Endothelial cell of umbilical vein (primary cell): Measurements from ENCODE around the gene PHAX. TPM values are rescaled to one million over a fixed set of nuclear protein-coding genes. Genes with fewer than 3 reads are reported as not detected.
"Not testable (repeated sequence)": the region's sequence is repeated elsewhere in the genome, so short reads cannot be mapped to it uniquely, and the experiment has no call there.

Experiments
- BruUV-seq: library from RNA; stranded (reverse); fragments of 400-500 nt; replicated peaks from 2 replicates; lab custom pipeline; 2021; lab: Mats Ljungman, UMichigan
- CTCF ChIA-PET: fragments of 300-600, 350-600 bp; sonication (Branson Sonifier 250); formaldehyde crosslinking; loops from one replicate; lab custom pipeline; 2021; ENCODE audit warnings: antibody characterized with exemption, inconsistent platforms; lab: Charles Lee
- POLR2A ChIA-PET: fragments of 300-600, 350-600 bp; sonication (Branson Sonifier 250); formaldehyde crosslinking; loops from one replicate; lab custom pipeline; 2021; ENCODE audit warnings: antibody characterized with exemption, inconsistent platforms; lab: Charles Lee
- DNase-seq: peaks from one replicate; pipeline ENCODE4 v3.0.0-alpha.2; 2011; ENCODE audit warnings: low read depth, low spot score
- FAIRE-seq: peaks from 2 replicates; lab custom pipeline; 2011; peaks lifted over from hg19 to GRCh38; lab: Jason Lieb, UNC
- H2AFZ ChIP-seq: 2 replicates; pipeline ENCODE4 v1.6.0; 2012; ENCODE audit warnings: low read depth, low read length, control low read depth, inconsistent platforms
- H3K27ac ChIP-seq: 2 replicates; pipeline ENCODE4 v1.5.1; 2011; ENCODE audit warnings: low read depth, mild to moderate bottlenecking, control low read depth, low read length, moderate library complexity; ENCODE audit not compliant: insufficient read depth
- H3K27me3 ChIP-seq, 2 experiments: 2 replicates each; pipeline versions ENCODE4 v1.6.0 to v1.6.1; 2011; ENCODE audit warnings: low read length in 2 of 2, mixed read lengths in 1 of 2; ENCODE audit not compliant: control insufficient read depth in 2 of 2, insufficient read depth in 2 of 2
- H3K36me3 ChIP-seq, 2 experiments: 2 replicates in 1 of 2; 3 replicates in 1 of 2; pipeline ENCODE4 v1.5.1; 2011; ENCODE audit warnings: low read length in 2 of 2, mild to moderate bottlenecking in 1 of 2, moderate library complexity in 1 of 2; ENCODE audit not compliant: control insufficient read depth in 2 of 2, insufficient read depth in 2 of 2; ENCODE audit errors: extremely low read depth in 1 of 2
- H3K4me1 ChIP-seq: 3 replicates; pipeline ENCODE4 v1.5.1; 2011; ENCODE audit warnings: mild to moderate bottlenecking, low read length; ENCODE audit not compliant: control insufficient read depth, insufficient read depth; ENCODE audit errors: extremely low read depth
- H3K4me2 ChIP-seq: 2 replicates; pipeline ENCODE4 v1.6.1; 2011; ENCODE audit warnings: low read length, control low read depth, mixed read lengths; ENCODE audit not compliant: insufficient read depth
- H3K4me3 ChIP-seq, 3 experiments: fragments of 200-600 bp in 1 of 3; sonication (generic), shearing (Covaris generic) in 1 of 3; replicated peaks in 1 of 3; 2 replicates each; pipeline ENCODE4 v1.5.1; 2011 to 2016; ENCODE audit warnings: control low read depth in 3 of 3, low read length in 3 of 3, mild to moderate bottlenecking in 2 of 3, inconsistent platforms in 1 of 3, low read depth in 1 of 3, moderate library complexity in 1 of 3; ENCODE audit not compliant: insufficient read depth in 1 of 3
- H3K79me2 ChIP-seq: 2 replicates; pipeline ENCODE4 v1.6.0; 2012; ENCODE audit warnings: low read length, inconsistent platforms; ENCODE audit not compliant: control insufficient read depth, insufficient read depth
- H3K9ac ChIP-seq: replicated peaks from 2 replicates; pipeline ENCODE3; 2011; ENCODE audit warnings: low read length, control low read depth; ENCODE audit not compliant: insufficient read depth; ENCODE audit errors: extremely low read depth
- H3K9me1 ChIP-seq: replicated peaks from 3 replicates; pipeline ENCODE4 v1.6.0; 2011; ENCODE audit warnings: mild to moderate bottlenecking, low read length; ENCODE audit not compliant: control insufficient read depth, insufficient read depth; ENCODE audit errors: extremely low read depth
- H3K9me3 ChIP-seq: replicated peaks from 2 replicates; pipeline ENCODE4 v1.5.1; 2012; ENCODE audit warnings: low read length, inconsistent platforms; ENCODE audit not compliant: control insufficient read depth, insufficient read depth
- H4K20me1 ChIP-seq: replicated peaks from 2 replicates; pipeline ENCODE3; 2011; ENCODE audit warnings: mild to moderate bottlenecking, low read length; ENCODE audit not compliant: control insufficient read depth, insufficient read depth; ENCODE audit errors: extremely low read depth
- EZH2 ChIP-seq: IDR thresholded peaks from 2 replicates; pipeline ENCODE4 v1.6.1; 2012; ENCODE audit warnings: borderline replicate concordance, low read depth, mild to moderate bottlenecking, moderate library complexity, low read length, inconsistent platforms; ENCODE audit not compliant: severe bottlenecking
- FOS ChIP-seq: IDR thresholded peaks from 2 replicates; pipeline ENCODE4 v1.6.1; 2011; ENCODE audit warnings: mild to moderate bottlenecking, low read length, moderate library complexity, borderline replicate concordance; ENCODE audit not compliant: insufficient read depth
- JUN ChIP-seq: IDR thresholded peaks from 2 replicates; pipeline ENCODE4 v1.6.1; 2011; ENCODE audit warnings: borderline replicate concordance, low read depth; ENCODE audit not compliant: insufficient read length, insufficient read depth
- MYC ChIP-seq: IDR thresholded peaks from one replicate; pipeline ENCODE4 v1.6.1; 2011; ENCODE audit warnings: mild to moderate bottlenecking, low read depth, low read length
- POLR2AphosphoS5 ChIP-seq: IDR thresholded peaks from 2 replicates; pipeline ENCODE4 v1.6.1; 2012; ENCODE audit warnings: low read depth, mild to moderate bottlenecking, control low read depth, low read length, moderate library complexity; ENCODE audit not compliant: insufficient read depth
- dilution Hi-C: fragments of 300-500 bp; cut with MboI; formaldehyde crosslinking; loops from one replicate; pipeline ENCODE4 v1.15.0; 2019; ENCODE audit warnings: low sequenced_read_pairs; ENCODE audit not compliant: extremely low pct_ligation_motif_present
- intact Hi-C: fragments of 100-400 bp; cut with micrococcal nuclease; formaldehyde crosslinking; loops from one replicate; pipeline ENCODE4 v1.10.0; 2022
- polyA plus RNA-seq, 4 experiments: library from polyadenylated mRNA; depleted of rRNA in 3 of 4; stranded (reverse) in 3 of 4; unstranded in 1 of 4; fragments of >200 nt; gene quantifications; 2 replicates each; pipeline versions ENCODE4 v1.2.1 to v1.2.3, GENCODE V29; 2011 to 2012; ENCODE audit warnings: missing spikeins in 1 of 4
- total RNA-seq: library from RNA; stranded (reverse); gene quantifications from 2 replicates; pipeline ENCODE4 v1.2.3, GENCODE V29; 2021
- TF ChIP-seq, protein P1 (sequence below), 2 donors: IDR thresholded peaks; 1 replicate in 1 of 2; 2 replicates in 1 of 2; pipeline ENCODE4 v1.5.1; 2011; ENCODE audit warnings: low read length in 2 of 2, mild to moderate bottlenecking in 2 of 2, moderate library complexity in 2 of 2, control low read depth in 1 of 2, inconsistent platforms in 1 of 2, low read depth in 1 of 2; ENCODE audit not compliant: insufficient read depth in 1 of 2; ENCODE audit errors: extremely low read depth in 1 of 2

Gene PHAX
- total and polyA plus RNA-seq, 2 donors (not counting 3 experiments of a cell fraction or from before 2014, with no cell fraction given), result 33.0 to 51.2 TPM

DNA sequence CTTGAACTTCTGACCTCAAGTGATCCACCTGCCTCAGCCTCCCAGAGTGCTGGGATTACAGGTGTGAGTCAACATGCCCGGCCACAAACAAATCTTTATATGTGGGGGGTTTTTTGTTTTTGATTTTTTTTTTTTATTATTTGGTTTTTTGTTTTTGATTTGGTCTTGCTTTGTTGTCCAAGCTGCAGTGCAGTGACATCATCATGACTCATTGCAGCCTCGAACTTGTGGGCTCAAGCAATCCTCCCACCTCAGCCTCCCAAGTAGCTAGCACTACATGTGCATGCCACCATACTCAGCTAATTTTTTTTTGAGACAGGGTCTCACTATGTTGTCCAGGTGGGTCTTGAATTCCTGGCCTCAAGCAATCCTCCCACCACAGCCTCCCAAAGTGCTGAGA, 48.1 kb upstream of the PHAX start:
- BruUV-seq, result no TSS peak
- Histone ChIP-seq H3K79me2 (no peaks in the 10 kb centered on the region), H3K9me3 (no peaks in the 10 kb centered on the region), H3K4me1 (no peaks in the 10 kb centered on the region), H4K20me1 (no peaks in the 10 kb centered on the region), H3K4me3 (no peak overlapping the region), H3K4me2 (no peak overlapping the region), H2AFZ (no peak overlapping the region), H3K27ac (no peak overlapping the region), H3K9me1 (no peaks in the 10 kb centered on the region), H3K36me3 (peaks cover 7 to 18% of the 10 kb centered on the region in 2 experiments), H3K9ac (no peak overlapping the region), H3K27me3 (no peaks in the 10 kb centered on the region)
- intact Hi-C loops, result no loop called here
- TF ChIP-seq FOS, result no peak
- no peak for TF ChIP-seq MYC
- TF ChIP-seq, protein P1, sequence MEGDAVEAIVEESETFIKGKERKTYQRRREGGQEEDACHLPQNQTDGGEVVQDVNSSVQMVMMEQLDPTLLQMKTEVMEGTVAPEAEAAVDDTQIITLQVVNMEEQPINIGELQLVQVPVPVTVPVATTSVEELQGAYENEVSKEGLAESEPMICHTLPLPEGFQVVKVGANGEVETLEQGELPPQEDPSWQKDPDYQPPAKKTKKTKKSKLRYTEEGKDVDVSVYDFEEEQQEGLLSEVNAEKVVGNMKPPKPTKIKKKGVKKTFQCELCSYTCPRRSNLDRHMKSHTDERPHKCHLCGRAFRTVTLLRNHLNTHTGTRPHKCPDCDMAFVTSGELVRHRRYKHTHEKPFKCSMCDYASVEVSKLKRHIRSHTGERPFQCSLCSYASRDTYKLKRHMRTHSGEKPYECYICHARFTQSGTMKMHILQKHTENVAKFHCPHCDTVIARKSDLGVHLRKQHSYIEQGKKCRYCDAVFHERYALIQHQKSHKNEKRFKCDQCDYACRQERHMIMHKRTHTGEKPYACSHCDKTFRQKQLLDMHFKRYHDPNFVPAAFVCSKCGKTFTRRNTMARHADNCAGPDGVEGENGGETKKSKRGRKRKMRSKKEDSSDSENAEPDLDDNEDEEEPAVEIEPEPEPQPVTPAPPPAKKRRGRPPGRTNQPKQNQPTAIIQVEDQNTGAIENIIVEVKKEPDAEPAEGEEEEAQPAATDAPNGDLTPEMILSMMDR (IDR thresholded peaks at IDR 0.05; ENCODE audit: extremely low read depth in 1 of 2, insufficient read depth in 1 of 2, low read depth in 1 of 2, low read length in 2 of 2), result no peak
- no peak for TF ChIP-seq EZH2
- TF ChIP-seq JUN, result peak; percentile 15
- no peak for TF ChIP-seq POLR2AphosphoS5
- ChIA-PET CTCF (no interaction called here), POLR2A (no interaction called here)
- FAIRE-seq (no peak), DNase-seq (no peak)
- dilution Hi-C loops, result no loop called here

DNA sequence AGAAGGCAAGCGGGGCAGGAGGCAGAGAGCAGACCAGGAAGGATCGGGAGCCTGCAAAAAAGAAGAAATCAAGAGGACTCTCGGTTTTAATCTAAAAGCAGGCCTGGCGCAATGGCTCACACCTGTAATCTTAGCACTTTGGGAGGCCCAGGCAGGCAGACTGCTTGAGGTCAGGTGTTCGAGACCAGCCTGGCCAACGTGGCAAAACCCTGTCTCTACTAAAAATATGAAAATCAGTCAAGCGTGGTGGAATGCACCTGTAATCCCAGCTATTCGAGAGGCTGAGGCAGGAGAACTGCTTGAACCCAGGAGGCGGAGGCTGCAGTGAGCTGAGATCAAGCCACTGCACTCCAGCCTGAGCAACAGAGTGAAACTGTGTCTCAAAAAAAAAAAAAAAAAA, 45.6 kb upstream of the PHAX start:
- H4K20me1 ChIP-seq, CTCF ChIA-PET, H3K27ac ChIP-seq, H3K4me3 ChIP-seq, BruUV-seq, H2AFZ ChIP-seq, H3K9ac ChIP-seq, DNase-seq, POLR2A ChIA-PET, H3K27me3 ChIP-seq, H3K79me2 ChIP-seq, H3K4me1 ChIP-seq, H3K9me1 ChIP-seq, H3K4me2 ChIP-seq, intact Hi-C loops, H3K9me3 ChIP-seq, FAIRE-seq, dilution Hi-C loops: not testable (repeated sequence)
- peaks cover 3 to 19% of the 10 kb centered on the region in 2 experiments for H3K36me3 ChIP-seq
